Ammon's horn (tissue), 1 donor: ENCODE results near the gene VIPR2.

Experiments
- DNase-seq: peaks from one replicate; pipeline ENCODE4 v3.0.0-alpha.2; 2016; ENCODE audit warnings: low spot score

Gene VIPR2

GRCh38 chr7:159066816-159067575 is 77.7 kb downstream of the VIPR2 start:
- no peak for DNase-seq

GRCh38 chr7:159065852-159066480 is 78.7 kb downstream of the VIPR2 start:
- no peak for DNase-seq

GRCh38 chr7:159064816-159065510 is 79.7 kb downstream of the VIPR2 start:
- DNase-seq = no peak

- no peak for DNase-seq
Observed at GRCh38 chr7:159064121-159064815, 80.4 kb downstream of the VIPR2 start.

GRCh38 chr7:159063046-159063840 is 81.4 kb downstream of the VIPR2 start:
- DNase-seq = no peak

GRCh38 chr7:159062569-159062968 is 82.1 kb downstream of the VIPR2 start:
- DNase-seq = no peak

GRCh38 chr7:159061674-159062212 is 82.9 kb downstream of the VIPR2 start:
- DNase-seq = no peak

- DNase-seq = no peak
Observed at GRCh38 chr7:159061209-159061608, 83.5 kb downstream of the VIPR2 start.

- DNase-seq = no peak
Observed at GRCh38 chr7:159060440-159060839, 84.2 kb downstream of the VIPR2 start.

- no peak for DNase-seq
Observed at GRCh38 chr7:159059629-159060028, 85.0 kb downstream of the VIPR2 start.

GRCh38 chr7:159057647-159058046 is 87.0 kb downstream of the VIPR2 start:
- no peak for DNase-seq

- DNase-seq = no peak
Observed at GRCh38 chr7:159056737-159057136, 87.9 kb downstream of the VIPR2 start.

GRCh38 chr7:159051916-159052315 is 92.8 kb downstream of the VIPR2 start:
- no peak for DNase-seq

GRCh38 chr7:159050704-159051103 is 94.0 kb downstream of the VIPR2 start:
- DNase-seq = no peak

- no peak for DNase-seq
Observed at GRCh38 chr7:159049266-159050025, 95.2 kb downstream of the VIPR2 start.

- no peak for DNase-seq
Observed at GRCh38 chr7:159048656-159049055, 96.0 kb downstream of the VIPR2 start.

- no peak for DNase-seq
Observed at GRCh38 chr7:159047536-159047935, 97.1 kb downstream of the VIPR2 start.

- DNase-seq = no peak
Observed at GRCh38 chr7:159046300-159046699, 98.4 kb downstream of the VIPR2 start.

GRCh38 chr7:159045839-159046238 is 98.8 kb downstream of the VIPR2 start:
- no peak for DNase-seq

GRCh38 chr7:159042581-159043101 is 102.0 kb downstream of the VIPR2 start:
- DNase-seq = no peak
